GM19438 (cell line): ENCODE data around the gene ZBTB47.

Experiments used
- ATAC-seq: cut with Tn5 transposase; IDR thresholded peaks from one replicate; pipeline ENCODE4 v1.9.1; 2021; ENCODE audit warnings: low read depth; ENCODE audit not compliant: unreplicated experiment

The ZBTB47 gene

DNA sequence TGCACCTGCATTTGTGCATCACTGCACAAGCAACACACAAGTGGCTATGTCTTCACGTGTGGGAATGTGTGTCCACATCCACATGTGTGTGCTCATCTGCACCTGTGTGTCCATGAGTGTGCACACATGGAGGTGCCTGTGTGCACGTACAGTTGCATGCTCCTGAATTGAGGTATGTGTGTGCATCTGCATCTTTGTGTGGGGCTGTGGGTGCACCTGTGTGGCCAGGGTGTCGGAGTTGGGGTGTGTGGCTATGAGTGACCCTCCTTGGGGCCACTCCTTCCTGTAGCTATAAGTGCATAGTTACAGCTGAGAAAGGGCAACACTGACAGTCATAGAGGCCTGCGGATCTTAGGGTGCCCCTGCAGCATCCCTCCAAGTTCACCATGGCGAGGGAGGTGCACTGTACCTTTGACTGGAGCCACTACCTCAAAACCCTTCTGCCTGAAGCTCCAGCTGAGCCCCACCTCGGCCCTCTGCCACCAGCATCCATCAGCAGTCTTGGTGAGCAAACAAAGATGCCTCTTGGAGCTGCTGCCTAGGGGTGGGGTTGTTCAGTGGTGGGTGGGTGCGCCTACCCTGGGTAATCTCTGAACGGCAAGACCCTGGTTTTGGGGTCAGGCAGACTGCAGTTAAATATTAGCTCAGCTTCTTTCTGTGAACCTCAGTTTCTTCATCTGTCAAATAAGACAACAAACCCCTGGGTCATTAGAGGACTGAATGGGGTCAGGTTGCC lies 54.3 kb downstream of the ZBTB47 start:
- no peak for ATAC-seq

DNA sequence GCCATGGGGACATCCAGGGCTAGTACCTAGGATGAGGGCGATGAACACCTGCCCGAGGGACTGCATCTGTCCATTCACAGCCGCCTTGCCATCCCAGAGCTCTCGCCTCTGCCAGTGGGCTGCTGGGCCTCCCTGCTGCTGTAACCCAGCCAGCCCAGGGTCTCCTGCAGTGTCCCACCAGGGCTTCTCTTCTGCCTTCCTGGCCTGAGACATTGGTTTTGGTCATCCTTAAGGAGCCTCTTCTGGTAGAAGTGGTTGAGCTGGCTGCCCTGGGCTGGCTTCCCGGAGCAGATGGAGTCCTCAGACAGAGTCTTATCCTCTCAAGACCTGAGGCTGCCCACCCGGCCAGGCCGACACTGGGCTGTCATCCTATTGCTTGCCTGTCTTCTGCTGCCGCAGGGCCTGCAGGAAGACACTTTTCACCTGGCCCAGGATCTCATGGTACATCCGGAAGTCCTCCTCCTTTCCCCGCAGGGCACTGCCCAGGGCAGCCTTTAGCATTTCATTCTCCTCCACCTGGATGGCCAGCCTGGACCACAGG lies 55.2 kb downstream of the ZBTB47 start:
- no peak for ATAC-seq

DNA sequence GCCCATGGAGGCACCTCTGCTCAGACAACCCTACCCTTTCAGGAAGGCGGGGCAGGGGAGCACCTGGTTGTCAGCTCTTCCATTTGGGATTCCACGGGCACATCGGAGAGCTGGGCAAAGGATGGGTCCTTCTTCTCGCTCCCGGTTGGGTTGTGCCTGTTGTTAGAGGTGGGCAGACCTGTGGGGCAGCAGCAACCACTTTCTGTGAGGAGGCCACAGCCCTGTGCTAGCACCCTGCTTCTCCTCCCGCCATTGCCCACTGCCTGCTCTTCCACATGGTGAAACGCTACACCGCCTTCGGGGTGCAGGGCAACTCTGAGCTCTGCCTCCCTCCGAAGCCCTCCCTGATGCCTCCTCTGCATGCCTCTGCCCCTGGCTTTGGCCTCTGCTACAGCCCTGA lies 56.1 kb downstream of the ZBTB47 start:
- ATAC-seq = no peak

DNA sequence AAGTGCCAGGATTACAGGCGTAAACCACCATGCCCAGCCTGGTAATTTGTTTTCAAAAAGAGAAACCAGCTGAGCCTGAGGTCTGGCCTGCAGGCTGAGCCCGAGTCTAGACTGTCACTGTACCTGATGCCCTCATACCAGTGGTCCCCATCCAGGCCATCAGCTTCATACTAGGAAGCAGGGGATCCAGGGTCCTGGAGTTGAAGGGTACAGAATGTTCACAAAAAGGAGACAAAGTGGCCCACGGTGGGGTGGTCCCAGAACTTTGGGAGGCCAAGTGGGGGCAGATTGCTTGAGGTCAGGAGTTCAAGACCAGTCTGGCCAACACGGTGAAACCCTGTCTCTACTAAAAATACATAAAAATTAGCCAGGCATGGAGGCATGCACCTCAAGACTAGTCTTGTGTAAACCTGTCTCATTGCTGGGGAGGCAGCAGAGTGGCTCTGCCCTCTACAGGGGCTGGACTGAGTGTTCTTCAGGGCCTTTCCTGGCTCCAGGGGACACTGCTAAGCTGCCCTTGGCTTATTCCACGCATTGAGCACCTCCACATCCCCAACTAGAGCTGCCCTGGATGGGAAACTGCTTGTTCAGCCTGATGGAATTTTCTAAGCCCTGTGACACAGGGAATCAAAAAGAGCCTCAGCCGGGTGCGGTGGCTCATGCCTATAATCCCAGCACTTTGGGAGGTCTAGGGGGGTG lies 57.0 kb downstream of the ZBTB47 start:
- no peak for ATAC-seq

DNA sequence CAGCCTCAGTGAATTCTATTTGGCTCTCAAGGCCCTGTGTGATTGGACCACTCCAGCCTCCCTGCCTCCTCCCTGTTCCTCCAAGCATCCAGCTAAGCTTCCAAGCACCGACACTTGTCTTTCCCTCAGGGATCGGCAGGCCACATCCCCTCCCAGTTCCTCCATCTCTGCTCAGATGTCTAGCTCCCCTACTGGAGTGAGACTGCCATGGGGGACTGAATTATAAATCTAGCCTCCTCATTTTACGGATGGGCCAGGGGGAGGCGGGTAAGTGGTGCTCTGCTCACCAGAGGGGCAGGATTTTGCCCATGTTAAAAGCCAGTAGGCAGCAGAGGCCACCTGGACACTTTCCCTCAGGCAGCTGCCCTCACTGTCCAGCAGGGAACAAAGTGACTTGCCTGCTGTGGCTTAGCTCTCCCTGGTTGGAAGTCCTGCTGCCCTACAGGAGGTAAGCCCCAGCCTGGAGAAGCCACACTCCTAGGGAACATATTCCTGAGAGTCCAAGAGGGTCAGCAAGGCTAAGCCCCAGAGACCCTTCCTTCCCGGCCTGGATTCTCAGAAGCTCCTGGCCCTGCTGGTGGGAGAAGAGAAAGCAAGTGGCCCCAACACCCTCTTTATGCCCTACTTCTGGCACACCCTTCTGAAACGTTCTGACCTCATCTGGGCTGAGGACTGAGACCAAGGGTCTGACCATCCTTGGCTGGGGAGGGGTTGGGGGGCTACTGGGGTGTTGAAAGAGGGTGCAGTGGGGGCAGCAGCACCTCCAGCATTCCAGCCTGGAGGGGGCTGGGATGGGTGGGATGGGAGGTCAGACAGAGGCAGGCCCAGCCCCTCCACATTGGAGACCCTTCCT lies 58.2 kb downstream of the ZBTB47 start:
- ATAC-seq = no peak

DNA sequence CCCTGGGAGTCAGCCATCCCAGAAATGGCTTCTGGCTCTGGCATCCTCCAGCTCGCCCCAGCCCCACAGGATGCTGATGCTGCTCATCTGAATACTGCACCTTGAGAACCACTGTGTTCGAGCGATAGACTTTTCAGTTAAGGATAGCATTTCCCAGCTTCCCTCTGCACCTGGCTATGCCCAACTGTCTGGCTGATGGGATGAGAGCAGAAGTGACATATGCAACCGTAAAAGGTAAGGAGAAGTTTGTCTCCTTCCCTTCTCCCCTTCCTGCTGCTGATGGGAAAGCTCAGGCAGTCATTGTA lies 58.8 kb downstream of the ZBTB47 start:
- ATAC-seq = no peak

DNA sequence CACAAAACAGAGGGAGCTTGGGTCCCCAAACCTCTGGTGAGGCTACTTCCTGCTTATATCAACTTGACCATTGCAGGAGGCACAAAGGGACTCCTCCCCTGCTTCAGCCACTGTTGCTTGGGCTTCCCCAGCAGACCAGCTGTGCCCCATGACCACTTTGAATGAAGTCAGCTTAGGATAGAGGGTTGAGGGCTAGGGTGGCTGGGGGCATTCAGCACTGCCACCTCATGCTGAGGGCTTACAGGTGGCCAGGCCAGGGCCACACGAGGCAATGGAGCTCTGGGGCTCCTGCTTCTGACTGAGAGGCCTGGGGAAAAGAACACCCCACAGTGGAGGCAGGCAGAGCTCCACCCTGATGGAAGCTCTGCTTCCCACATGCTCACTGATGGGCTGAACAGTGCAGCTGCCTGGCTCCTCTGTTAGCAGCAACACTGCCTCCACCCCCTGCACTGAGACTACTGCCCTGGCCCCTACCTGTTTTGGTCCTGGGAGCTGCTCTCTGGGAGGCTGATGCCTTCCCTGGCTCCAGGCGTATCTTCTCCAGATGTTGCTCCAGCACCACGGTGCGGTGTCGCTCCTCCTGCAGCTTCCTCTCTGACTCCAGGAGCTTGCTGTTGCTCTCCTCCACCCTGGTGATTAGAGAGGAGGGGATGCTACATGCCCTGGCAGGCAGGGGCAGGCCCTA lies 59.3 kb downstream of the ZBTB47 start:
- ATAC-seq = no peak

DNA sequence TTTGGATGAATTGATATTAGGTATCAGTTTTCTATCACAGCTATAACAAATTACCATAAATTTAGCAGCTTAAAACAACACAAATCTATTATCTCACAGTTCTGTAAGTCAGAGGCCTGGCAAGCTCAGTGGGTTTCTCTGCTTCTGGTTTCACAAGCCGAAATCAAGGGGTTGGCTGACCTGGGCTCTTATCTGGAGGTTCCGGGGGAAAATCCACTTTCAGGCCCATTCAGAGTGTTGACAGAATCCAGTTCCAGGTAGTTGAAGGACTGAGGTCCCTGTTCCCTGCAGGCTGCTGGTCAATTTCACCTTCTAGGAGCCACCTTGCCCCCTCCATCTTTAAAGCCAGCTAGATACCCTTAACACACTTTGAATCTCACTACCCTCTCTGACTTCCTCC lies 60.2 kb downstream of the ZBTB47 start:
- no peak for ATAC-seq

DNA sequence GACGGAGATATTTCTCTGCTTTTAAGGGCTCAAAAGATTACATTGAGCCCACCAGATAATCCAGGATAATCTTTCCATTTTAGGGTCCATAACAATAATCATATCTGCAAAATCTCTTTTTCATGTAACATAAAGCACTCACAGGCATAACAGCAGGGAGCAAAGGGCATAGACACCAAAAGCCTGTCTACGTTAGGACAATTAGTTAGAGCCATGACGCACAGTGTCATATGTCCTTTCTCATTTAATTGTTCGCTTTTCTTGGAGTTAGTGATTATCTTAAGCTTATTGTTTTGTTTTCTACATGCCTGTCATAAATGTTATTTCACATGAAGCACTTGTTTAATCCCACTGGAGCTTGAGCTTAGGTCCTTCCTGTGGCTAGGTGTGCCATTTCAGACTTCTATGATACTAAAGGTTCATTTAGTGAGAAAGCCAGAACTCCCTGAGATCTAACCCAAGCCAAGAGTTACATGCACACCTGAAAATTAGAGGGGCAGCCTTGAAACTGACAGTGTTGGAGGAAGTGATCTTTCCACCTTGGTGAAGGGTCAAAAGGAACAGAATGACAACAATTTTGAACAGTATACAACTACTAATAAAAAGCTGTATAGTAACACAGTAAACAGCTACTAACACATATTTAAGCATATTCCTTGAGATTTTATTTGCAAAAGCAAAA lies 60.8 kb downstream of the ZBTB47 start:
- ATAC-seq = no peak
